ENCODE measurements around the gene TATDN2.
"Not testable (repeated sequence)": the region's sequence is repeated elsewhere in the genome, so short reads cannot be mapped to it uniquely, and the experiment has no call there.

Gene TATDN2

DNA sequence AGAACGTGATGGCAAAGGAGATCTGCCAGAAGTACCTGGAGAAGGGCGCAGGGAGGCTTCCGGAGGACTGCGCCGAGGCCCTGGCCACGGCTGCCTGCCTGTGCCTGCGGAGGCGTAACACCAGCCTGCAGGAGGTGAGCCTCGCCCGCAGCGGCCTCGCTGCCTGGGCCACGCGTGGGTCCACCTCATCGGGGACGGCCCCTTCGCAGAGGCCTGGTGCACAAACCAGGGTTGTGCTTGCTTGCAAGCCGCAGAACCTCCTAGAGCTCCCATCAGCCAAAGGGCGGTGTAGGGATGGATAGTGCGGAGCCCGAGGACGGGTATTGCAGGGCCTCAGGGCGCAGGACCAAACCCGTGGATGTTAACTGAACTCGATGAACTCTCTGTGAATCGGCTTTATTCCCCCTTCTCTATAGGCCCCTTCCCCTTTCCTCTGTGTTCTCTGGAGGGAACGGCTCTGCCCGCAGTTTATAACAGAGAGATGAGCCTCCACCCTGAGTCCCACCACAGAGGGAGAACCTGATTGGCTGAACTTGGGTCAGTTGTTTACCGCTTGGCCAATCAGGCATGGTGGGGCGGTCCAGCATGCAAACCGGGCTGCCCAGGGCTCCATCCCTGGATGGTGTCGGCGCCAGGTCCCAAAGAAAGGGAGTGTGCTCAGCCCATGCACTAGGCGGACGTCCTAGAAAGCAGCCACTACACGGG, 13.6 kb upstream of the TATDN2 start:
- no peak for DNase-seq (ENCODE audit: low read depth)

DNA sequence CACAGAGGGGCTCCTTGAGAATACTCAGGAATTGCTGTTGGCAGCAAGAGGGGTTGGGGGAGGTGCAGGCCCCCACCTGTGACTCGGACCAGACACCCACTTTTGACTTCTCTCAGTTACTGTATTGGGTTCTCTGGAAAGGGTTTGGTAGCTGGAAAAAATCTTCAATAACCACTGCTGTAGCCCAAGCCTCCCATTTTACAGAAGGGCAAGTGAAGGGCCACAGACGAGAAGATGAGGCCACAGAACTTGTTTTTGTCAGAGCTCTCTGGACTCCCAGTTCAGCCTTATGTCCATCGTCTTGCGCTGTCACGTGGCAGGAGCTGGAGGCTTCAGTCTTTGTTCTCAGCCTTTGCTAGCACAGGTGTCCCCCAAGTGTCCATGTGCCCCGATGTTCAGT, 12.7 kb upstream of the TATDN2 start:
- no peak for DNase-seq (ENCODE audit: low read depth)

DNA sequence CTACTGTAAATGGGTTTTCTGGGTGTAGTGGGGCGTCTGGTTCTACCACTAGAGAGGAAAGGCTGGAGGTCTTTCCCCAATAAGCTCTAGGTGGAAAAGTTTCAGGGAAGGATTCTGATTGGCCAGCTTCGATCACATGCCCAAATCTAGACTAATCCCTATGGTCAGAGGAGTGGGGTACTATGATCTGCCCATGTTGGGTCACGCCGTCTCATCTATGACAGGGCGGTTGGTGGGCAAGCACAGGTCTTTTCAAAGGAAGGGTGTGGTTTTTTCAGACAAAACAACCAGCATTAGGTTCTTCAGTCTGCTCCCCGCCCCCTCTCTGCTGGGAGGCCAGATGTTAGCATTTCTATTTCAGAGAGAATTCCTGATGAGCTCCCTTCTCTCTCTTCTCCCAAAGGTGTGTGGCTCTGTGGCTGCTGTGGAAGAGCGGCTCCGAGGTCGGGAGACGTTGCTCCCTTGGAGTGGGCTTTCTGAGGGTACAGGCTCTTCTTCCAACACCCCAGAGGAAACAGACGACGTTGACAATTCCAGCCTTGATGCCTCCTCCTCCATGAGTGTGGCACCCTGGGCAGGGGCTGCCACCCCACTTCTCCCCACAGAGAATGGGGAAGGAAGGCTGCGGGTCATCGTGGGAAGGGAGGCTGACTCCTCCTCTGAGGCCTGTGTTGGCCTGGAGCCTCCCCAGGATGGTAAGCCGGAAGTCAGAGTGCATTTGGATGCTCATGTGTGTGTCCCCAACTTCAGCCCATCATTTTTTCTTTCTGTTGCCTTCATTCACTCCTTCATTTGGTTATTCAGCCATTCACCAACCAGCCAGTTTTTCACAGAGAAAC, 9.7 kb upstream of the TATDN2 start:
- DNase-seq (ENCODE audit: low read depth), result peak; percentile 28

DNA sequence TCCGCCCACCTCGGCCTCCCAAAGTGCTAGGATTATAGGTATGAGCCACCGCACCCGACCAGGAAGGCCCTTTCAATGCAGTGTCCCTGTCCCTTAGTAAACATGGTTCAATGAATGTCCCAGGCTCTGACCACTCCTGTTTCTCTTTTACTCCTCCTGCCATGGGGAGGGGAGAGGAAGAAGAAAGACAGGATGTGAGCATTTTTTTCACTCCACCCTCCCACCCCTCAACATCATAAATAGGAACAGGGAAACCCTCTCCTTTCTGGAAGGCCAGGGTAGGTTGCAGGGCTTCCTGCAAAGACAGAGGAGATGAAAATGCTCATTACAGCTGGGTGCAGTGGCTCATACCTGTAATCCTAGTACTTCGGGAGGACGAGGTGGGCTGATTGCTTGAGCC, 7.5 kb upstream of the TATDN2 start:
- DNase-seq (ENCODE audit: low read depth), result no peak

DNA sequence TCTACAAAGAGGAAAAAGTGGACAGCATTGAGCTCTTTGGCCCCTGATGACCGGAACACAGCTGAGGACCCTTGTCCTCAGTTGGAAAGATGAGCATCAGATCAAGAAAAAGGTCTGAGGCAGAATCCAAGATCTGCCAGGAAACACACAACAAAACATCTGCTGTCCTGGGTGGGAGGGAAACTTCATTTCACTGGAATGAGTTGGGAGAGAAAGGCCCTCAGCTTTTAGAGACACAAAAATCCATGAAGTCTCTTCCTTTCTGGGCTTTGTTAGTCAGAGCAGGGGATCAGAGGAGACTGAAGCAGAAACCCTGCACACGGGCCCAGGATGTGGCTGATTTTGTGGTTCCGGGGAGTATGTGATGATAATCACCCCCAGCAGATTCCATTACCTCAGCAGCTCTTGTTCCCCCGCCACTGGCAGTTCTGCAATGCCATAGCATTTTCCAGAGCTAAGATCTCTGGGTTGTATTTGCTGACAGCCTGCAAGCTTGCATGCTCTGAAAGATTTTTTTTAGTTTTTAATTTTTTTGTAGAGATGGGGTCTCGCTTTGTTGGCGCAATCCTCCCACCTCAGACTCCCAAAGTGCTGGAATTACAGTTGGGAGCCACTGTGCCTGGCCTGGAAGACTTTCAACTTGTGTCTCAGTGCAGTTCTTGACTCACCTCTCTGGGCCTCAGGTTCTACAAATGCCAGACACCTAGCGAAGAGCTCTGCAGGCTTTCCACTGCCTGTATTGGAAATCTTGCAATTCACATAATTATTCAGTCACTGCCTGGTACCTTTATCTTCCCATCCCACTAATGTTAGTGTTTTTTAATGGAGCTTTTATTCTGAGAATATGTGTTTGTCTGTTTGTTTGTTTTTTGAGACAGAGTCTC, 5.8 kb upstream of the TATDN2 start:
- peak; percentile 62 for DNase-seq (ENCODE audit: low read depth)

DNA sequence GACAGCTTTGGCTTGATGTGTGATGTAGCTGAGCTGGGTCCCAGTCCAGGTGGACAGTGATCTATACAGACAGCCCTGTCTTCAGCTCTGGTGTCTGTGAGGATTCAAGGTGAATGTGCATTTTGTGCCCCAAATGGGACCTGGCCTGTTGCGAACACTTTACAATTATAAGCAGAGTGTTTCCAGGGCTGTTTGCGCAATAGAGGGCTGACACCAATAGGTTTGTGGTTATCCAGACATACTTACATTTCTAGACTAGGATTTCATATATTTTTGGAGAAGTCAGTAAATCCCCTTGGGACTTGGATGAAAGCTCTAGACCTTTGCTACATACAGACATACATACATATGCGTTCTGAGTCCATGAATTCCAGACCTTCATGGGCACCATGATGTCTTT, 4.2 kb upstream of the TATDN2 start:
- no peak for DNase-seq (ENCODE audit: low read depth)

DNA sequence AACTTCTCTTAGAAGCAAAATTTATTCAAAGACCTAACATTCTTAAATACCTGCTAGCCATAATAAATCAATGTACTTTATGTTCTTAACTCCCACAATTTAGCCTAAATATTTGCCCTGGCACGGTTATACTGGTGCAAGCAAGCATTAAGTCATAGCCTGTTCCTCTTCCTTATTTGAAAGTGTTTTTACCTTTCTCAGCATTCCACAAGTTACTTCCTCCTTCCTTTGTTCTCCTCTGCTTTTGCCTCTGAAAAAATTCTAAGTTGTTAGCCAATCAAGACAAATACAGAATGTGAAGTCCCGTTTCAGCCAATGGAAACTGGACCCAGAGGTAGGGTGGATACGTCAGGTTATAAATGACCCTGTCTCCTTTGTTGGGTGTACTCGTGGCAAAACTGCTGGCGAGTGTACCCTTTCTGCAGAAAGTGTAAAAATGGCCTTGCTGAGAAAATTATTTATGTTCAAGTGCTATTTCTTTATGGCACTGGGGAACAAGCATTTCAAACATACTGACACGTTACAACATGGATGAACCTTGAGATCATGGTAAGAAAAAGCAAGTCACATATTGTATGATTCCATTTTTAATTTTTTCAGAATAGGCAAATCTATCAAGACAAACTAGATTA, 3.1 kb upstream of the TATDN2 start:
- no peak for DNase-seq (ENCODE audit: low read depth)

DNA sequence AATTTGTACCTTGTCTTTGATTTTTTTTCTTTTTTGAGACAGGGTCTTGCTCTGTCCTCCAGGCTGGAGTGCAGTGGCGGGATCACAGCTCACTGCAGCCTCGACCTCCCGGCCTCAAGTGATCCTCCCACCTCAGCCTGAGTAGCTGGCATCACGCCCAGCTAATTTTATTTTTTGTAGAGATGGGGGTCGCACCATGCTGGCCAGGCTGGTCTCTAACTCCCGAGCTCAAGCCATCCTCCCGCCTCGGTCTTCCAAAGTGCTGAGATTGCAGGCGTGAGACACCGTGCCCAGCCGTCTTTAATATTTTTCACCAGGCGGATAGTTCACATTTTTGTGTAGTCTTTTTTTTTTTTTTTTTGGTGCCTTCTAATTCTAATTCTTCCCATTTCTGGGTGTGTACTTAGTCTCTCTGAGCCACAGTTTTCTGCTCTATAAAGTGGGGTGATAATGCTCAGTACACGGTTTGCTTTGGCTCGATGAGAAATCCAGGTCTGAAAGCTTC, 528 bp upstream of the TATDN2 start:
- no peak for DNase-seq (ENCODE audit: low read depth)

DNA sequence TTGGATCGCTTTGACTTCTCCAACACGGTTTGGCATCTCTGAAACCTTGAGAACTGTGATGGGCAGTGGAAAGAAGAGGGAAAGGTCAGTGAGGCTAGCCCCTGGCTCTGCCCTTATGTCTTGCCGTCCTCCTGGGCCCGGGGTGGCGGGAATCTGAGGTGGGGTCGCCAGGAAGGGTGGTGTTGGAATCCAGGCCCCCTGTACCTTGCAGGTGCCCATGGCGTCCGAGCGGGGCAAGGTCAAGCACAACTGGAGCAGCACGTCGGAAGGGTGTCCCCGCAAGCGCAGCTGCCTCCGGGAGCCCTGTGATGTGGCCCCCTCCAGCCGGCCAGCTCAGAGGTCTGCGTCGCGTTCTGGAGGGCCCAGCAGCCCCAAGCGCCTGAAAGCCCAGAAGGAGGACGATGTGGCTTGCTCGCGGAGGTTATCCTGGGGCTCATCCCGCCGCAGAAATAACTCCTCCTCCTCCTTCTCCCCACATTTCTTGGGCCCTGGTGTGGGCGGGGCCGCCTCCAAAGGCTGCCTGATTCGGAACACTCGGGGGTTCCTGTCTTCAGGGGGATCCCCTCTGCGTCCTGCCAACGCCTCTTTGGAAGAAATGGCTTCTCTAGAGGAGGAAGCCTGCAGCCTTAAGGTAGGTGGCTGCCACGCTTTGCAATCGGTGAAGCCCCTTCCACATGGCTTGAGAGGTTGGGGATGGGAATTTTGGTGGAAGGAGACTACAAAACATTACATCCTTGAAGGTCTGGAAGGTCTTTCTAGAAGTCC, 907 bp downstream of the TATDN2 start:
- DNase-seq (ENCODE audit: low read depth), result peak; percentile 66

DNA sequence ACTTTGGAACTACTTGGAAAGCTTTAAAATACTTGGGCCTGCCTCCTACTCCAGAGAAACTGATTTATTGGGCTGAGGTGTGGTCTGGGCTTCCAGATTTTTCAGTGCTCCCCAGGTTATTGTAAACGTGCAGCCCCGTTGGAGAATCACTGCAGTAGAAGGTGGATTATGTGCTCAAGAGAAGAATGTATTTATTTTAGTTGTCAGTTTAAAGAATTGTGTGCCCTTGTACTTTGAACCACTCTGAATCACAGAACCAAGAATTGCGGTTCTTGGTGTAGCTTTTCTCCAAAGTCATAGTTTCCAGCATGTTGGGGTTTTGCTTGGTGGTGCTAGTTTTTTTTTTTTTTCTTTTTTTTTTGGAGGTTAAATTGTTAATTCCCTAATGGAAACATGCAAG, 1.6 kb downstream of the TATDN2 start:
- DNase-seq (ENCODE audit: low read depth), result no peak

DNA sequence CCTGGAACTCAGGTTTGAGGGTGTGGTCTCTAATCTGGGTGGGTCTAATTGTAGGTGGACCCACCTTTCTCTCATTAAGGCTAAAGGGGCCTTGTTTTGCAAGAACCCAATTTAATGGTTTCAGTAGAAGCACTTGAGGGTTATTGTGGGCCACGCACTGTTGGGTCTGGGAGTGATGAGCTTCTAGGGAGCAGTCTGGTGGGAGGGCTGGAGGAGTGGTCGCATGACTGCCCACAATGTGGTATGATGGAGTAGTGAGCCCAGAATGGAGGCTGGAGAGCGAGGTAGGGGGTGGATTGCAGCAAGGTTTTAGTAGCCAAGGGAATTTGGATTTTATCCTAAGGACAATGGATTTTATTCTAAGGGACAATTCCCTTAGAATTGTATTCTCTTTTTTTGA, 2.7 kb downstream of the TATDN2 start:
- DNase-seq (ENCODE audit: low read depth), result no peak

DNA sequence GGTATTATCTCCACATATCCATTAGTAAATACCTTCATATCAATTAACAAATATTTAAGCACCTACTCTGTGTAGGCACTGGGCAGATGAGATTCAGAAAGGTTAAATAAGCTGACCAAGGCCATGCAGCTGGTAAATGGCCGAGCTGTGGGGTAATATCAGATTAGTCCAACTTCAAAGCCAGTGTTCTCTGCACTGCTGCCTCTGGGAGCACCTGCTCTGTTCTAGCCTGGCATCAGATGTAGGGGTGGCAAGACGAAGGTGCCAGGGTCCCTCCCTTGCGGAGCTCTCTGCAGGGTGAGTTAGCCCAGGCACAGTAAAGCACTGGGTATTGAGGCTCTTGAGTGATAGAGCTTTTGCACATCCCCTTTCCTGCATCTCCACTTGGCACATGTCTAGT, 5.5 kb downstream of the TATDN2 start:
- DNase-seq (ENCODE audit: low read depth), result no peak

DNA sequence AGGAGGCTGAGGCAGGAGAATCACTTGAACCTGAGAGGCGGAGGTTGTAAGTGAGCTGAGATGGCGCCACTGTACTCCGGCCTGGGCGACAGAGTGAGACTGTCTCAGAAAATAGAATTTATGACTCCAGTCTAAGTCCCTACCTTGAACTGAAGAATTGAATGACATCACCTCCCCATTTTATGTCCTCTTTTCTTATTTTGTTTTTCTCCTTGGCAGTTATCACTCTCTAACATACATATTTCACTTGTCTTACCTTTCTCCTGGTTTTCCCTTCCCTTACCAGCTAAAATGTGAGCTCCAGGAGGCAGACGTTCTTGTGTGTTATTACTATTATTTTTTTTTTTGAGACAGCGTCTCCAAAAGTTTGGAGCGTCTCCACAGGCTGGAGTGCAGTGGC, 7.6 kb downstream of the TATDN2 start:
- no peak for DNase-seq (ENCODE audit: low read depth)

DNA sequence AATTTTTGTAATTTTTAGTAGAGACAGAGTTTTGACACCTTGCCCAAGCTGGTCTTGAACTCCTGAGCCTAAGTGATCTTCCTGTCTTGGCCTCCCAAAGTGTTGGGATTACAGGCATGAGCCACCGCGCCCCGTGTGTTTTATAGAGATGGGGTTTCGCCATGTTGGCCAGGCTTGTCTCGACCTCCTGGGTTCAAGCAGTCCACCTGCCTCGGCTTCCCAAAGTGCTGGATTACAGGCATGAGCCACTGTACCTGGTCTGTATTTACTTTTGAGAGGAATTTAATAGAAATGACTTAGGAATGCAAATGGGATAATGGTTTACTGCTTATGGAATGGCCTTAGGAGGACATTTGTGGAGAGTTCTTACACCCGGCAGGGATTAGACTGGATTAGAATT, 10.8 kb downstream of the TATDN2 start:
- no peak for DNase-seq (ENCODE audit: low read depth)

DNA sequence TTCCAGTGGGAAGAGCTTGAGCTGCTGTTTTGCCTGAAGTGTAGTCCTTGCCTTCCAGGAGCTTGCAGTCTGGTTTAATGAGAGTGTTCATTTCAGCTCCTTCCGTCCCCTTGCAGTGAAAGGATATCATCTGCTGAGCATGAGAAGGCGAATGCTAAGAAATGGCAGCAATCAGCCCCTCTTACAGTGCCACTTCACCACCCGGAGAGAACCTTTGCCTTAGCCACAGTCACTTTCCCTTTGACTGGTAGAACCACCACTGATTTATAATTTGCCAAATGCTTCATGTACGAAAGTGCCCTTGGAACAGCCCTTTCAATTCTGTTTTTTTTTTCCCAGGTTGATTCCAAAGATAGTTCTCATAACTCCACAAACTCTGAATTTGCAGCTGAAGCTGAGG, 11.5 kb downstream of the TATDN2 start:
- DNase-seq (ENCODE audit: low read depth), result no peak

DNA sequence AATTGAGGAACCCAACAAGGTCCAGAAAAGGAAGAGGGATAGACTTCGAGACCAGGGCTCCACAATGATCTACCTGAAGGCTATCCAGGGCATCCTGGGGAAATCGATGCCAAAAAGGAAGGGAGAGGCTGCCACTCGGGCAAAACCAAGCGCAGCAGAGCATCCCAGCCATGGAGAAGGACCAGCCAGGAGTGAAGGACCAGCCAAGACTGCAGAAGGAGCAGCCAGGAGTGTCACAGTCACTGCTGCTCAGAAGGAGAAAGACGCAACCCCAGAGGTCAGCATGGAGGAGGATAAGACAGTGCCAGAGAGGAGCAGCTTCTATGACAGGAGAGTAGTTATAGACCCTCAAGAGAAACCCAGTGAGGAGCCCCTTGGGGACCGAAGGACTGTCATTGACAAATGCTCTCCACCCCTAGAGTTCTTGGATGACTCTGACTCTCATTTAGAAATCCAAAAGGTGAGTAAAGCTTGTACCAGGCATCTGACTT, 12.0 kb downstream of the TATDN2 start:
- no peak for DNase-seq (ENCODE audit: low read depth)

DNA sequence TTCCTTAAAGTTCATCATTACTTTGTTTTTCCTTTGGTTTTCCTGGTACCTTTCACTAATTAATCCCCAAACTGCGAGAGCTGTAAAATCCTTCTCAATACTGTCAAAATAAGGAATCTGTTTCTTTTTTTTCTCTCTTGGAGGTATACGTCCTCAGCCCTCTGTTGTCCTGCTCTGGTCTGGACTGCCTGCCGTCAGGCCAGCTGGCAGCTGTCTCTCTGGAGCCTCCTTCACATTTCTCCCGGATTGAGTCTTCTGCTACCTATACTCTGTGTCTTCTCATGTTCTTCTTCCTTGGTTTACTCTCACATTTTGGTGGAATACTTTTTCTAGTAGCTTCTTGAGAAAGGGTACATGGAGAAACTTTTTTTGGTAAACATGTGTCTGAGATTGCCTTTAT, 13.8 kb downstream of the TATDN2 start:
- DNase-seq (ENCODE audit: low read depth), result no peak

DNA sequence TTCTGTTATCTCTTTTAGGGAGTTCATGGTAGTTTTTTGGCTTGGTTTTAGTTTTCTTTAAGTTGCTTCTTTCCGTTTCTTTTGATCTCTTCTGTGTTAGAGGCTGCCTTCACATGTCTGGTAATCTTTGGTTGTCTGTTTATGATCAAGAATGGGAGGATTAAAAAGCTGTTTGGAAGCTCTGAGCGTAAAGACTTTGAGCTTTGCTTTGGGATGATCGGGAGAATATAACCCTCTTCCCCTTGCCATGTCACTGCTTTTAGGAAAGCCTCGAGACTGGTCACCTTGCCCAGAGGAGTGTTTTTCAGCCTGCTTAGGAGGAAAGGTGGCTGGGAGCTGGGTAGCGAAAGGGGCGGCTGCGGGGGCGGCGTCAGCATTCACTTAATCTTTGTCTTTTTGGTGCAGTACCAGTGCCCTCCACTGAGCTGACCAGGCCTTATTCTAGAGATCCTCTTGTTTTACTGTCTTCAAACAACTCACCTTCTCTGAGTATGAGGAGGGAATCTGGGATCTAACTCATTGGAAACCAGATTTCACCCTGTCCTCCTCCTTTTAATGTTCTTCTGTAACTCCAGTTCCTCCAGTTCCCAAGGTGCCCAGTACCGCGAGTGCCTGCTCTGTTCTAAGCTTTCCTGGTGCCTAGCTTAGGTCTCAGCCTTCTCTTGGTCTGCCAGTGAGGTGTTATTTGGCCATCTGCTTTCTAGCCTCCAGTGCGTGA, 15.5 kb downstream of the TATDN2 start:
- peak; percentile 60 for DNase-seq (ENCODE audit: low read depth)

DNA sequence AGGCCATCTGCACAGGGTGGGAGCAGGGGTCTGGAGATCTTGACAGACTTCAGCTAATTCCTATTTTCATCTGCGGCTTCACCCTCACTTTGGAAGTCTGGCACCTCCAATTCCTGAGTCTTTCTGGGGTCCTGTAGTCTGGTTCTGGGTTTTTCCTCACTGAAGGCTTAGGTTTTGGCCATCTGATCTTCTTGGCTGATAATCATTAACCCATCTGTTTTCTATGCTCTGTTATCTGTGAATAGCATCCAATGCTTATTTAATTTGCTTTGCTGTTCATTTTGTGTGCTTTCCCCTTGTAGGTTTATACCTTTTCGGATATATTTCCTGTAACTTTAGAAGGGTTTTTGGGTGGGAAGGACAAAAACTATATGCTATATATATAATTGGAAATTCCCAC, 17.6 kb downstream of the TATDN2 start:
- no peak for DNase-seq (ENCODE audit: low read depth)

DNA sequence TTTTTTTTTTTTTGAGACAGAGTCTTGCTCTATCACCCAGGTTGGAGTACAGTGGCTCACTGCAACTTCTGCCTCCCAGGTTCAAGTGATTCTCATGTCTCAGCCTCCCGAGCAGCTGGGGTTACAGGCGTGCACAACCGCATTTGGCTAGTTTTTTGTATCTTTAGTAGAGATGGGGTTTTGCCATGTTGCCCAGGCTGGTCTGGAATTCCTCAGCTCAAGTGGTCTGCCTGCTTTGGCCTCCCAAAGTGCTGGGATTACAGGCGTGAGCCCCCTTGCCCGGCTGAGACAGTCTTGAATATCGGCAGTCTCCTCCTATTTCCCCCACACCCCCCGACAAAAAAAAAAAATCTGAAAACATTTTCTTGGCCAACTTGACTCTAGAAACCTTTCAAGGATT, 18.7 kb downstream of the TATDN2 start:
- DNase-seq (ENCODE audit: low read depth), result not testable (repeated sequence)
